ENCODE data around the gene C2CD4A.
"Not testable (repeated sequence)": the region's sequence is repeated elsewhere in the genome, so short reads cannot be mapped to it uniquely, and the experiment has no call there.

The C2CD4A gene, protein sequence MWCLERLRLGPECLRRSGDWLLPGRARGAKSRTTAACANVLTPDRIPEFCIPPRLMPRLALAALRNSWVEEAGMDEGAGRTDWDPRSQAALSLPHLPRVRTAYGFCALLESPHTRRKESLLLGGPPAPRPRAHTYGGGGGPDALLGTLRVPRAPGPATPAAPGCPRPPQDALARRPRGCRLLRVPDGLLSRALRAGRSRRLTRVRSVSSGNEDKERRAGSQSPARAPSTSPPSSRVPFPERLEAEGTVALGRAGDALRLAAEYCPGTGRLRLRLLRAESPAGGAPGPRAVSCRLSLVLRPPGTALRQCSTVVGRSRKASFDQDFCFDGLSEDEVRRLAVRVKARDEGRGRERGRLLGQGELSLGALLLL

DNA sequence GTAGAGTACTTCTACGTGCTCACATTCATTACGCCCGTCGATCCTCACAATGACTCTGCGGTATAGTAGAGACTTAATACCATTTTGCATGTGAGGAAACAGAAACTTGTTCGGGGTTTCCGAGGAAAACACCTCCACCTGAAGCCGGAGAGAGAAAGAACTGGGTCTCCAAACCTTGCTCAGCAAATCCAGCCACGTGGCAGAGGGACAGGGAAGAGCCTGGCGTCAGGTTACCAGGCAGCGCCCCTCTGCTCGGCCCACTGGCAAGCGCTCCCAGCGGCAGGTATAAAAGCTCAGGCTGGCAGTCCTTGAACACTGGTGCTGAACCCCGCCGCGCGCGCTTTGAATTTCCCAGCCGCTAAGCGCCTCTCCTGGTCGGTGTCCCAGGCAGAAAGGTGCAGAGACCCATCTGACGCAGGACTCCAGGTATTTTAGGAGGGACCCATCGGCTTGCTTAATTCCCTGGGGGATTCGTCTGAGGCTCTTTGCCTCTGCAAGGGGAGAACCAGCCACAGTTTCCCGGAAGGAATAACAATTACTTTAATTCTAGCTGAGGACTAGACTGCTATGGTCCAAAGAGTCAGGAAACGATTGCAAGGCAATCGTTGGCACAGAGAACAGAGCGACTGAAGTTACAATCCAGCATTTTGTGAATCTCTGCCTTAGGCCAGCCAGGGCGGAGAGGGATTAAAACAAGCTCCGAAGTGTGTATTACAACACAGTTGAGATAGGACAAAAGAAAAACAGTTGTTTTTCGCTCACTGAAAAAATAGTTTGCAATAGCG lies at the start of gene C2CD4A:
TSS of gene C2CD4A (plus strand) at position 315 of the 785 bp plus-strand sequence. CDS start 637 bp downstream, outside the sequence.
- no peak for DNase-seq (ENCODE audit: low read depth, low spot score)

DNA sequence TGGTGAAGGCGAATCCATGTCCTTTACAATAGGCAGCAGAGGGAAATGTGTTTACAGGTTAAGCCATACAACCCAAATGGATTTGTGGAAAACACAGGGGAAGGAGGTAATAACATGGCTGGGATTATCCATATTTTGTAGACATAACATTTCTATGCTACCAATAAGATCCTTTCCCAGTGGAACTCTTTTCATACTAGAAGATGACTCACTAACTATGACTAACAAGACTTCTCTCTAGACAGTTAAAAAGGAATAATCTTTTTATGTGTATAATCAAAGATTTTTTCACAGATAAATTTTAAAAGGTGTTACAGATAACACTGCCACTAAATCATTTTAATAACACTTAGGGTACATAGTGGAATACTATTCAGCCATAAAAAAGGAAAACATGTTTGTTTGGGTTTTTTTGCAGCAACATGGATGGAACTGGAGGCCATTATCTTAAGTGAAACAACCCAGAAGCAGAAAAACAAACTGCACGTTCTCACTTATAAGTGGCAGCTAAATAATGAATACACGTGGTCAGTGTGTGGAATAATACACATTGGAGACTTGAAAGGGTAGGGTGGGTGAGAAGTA lies 46.1 kb upstream of the C2CD4A start:
- DNase-seq (ENCODE audit: low read depth, low spot score), result no peak

DNA sequence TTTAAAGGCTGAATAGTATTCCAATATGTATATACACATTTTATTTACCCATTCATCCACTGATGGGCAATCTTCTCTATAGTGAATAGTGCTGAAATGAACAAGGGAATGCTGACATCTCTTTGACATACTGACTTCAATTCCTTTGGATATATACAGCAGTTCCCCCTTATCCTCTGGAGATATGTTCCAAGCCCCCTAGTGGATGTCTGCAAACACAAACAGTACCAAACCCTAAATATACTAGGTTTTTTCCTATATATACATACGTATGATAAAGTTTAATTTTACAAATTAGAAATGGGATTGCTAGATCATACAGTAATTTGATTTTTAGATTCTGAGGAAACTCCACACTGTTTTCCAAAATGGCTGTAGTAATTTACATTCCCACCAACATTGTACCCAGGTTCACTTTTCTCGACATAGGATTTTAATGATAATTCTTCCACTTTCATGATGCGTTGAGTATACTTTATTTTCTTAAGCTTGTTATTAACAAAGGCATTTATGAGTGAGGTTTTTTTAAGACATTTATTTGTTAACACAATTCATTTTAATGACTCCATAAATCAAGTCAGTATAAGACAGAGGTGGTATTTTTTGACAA lies 44.7 kb upstream of the C2CD4A start:
- DNase-seq (ENCODE audit: low read depth, low spot score), result no peak

DNA sequence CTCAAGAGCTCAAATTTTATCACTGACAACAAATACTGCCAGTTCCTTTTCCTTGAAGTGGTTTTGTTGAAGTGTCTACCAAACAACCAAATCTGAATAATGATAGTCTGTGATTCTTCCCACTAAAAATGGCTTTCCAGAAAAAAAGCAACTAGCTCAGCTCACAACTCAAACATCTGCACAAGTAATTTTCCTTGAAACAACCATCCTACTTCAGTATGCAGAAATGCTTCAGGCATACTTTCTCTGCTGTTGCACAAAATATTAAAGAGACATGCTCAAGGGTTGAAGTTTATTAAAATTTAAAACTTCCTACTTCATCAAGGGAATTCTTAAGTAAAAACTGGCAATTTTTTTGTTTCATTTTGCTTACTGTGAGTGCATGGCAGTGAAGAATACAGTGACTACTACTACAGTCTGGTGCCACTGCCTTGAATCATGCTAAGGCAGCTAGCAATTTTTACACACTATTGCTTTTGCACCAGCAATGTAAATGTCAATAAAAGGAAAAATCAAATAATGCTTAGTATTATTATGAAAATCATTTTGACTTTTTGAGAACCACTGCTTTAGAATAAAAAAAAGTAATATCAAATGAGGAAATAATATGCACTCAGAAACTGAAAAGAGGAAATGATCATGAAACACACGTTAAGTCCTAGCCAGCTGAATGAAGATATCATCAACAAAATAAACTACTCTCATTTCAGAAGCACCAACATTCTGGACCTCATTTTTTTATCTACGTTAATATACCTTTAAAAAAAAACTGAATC lies 40.1 kb upstream of the C2CD4A start:
- no peak for DNase-seq (ENCODE audit: low read depth, low spot score)

DNA sequence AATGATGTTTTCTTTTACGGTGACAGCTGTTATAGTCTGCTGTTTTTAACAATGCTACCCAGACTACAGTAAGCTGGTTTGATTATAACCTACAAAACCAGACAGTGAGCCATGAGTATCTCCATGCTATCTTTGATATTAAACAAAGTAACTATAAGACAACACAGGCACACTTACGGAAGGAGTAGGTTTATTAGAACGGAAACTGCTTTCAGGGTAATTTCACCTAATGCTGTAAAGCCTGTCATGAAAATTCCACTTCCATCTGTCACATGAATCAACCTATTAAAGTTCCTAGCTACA lies 39.6 kb upstream of the C2CD4A start:
- DNase-seq (ENCODE audit: low read depth, low spot score), result no peak

DNA sequence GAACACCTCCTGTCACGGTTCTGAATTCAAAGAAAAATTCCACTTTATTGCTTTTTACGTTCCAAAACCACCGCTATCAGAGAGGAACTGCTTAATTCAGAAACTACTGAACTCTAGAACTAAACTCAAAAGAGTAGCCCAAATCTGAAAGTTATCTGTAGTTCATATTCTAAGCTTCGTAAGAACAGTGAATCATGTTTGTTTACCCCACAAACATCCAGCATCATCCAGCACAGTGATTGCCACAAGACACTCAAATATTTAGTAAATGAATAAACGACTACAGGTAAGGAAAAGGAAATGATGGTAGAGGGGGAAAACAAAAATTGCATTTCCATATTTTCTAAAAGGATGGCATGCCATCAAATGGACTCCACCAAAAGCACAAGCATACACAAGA lies 38.9 kb upstream of the C2CD4A start:
- no peak for DNase-seq (ENCODE audit: low read depth, low spot score)

DNA sequence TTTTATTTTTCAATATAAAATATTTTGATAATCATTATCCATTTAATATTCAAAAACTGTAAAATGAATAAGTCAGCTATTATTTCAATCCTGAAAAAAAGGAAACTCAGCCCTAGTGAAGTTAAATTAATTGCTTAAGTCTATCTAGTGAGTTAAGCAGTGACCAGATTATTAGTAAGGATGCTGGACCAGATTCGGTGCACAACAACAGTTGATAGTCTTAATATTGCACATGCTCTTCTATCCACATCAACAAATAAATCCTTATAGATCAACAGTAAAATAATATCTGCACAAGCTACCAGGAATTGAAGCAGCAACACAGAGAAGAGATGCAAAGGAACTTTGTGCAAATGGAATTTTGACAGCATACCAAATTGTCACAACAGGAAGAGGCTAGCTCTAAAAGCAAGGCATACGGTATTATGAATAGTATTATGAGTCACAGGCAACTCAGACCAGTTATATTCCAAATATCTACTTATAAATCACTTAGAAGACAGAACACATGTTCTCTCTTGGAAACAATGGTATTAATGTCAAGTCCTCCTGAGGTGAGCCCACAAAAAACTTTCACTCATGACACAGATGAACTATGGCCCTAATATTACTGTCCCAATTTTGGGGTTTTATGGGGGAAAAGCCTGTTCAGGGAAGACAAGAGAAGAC lies 31.4 kb upstream of the C2CD4A start:
- DNase-seq (ENCODE audit: low read depth, low spot score), result no peak

DNA sequence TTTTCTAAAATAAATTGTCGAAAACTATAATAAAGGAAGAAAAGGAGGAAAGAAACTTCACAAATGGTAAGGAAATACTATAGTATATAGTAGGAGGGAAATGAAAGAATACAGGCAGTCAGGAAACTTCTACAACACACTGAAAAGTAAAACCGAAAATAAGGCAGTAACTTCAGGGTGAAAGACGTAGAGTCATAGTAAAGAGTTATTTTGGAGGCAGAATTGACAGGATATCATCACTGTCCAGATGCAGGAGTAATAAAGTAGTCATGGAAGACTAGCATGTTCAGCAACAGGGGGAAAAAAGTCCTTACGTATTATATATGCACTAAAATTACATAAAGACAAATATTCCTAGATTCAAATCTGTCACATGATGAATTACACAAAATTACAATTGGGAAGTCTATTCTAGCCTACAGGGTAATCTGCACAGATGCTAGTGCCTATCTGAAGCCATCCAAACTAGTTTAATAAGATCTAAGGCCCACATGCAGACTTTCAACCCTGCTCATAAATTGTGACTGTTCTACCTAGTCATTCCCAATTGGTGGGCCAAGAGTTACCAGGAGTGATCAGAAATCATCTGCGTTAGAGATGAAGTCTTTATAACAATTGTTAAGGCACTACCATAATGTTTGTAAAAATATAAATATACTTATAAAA lies 20.6 kb upstream of the C2CD4A start:
- DNase-seq (ENCODE audit: low read depth, low spot score), result no peak

DNA sequence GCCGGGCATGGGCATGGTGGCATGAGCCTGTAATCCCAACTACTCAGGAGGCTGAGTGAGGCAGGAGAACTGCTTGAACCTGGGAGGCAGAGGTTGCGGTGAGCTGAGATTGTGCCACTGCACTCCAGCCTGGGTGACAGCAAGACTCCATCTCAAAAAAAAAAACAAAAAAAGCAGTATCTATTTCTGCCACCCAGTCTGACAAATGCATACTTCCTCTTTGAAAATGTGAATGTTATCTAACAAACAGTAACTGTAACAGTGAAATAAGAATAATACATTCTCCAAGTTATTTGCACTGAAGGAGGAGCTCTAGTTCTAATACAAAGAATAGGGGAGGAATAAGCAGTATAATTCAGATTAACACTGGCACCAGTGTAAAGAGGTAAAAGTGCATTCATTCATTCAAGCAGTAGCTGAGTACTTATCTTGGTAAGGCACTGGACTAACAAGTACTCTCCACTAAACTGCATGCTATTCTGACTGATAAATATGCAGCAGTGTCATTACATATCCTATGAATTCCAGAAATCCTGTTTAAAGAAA lies 19.4 kb upstream of the C2CD4A start:
- DNase-seq (ENCODE audit: low read depth, low spot score), result no peak

DNA sequence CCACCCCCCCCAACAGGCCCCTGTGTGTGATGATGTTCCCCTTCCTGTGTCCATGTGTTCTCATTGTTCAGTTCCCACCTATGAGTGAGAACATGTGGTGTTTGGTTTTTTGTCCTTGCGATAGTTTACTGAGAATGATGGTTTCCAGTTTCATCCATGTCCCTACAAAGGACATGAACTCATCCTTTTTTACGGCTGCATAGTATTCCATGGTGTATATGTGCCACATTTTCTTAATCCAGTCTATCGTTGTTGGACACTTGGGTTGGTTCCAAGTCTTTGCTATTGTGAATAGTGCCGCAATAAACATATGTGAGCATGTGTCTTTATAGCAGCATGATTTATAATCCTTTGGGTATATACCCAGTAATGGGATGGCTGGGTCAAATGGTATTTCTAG lies 18.5 kb upstream of the C2CD4A start:
- DNase-seq (ENCODE audit: low read depth, low spot score), result not testable (repeated sequence)

DNA sequence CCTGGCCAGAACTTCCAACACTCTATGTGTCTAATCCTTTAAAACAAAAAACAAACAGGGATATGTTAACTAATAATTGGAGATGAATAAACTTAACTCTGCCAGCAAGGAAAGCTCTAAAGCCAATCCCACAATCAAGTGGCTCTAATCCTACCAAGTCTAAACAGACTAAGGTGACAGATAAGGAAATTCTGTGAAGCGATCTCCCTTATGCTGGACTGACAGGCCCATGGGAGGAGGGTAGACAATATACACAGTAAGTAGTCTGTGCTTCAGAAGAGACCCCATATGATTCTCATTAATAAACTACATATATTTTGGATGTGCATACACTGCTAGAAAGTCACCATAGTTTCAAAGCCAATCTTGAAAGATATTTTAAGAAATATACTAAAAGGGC lies 16.7 kb upstream of the C2CD4A start:
- DNase-seq (ENCODE audit: low read depth, low spot score), result no peak

DNA sequence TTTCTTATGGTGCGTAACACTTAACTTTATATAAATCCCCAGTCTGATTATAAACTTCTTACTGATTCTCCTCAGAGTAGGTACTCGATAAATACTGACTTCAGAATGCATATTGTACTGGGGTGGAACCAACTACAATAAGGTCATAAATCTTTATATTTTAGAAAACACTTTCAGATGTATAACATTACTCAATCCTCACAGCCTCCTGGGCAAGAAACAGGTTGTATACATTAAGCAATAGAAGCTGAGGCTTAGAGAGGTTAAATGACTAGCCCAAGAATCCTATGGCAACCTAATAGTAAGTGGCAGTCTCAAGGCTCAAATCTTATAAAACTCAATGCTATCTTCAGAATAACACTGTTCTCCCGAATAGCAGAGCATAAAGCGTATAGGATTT lies 15.6 kb upstream of the C2CD4A start:
- no peak for DNase-seq (ENCODE audit: low read depth, low spot score)

DNA sequence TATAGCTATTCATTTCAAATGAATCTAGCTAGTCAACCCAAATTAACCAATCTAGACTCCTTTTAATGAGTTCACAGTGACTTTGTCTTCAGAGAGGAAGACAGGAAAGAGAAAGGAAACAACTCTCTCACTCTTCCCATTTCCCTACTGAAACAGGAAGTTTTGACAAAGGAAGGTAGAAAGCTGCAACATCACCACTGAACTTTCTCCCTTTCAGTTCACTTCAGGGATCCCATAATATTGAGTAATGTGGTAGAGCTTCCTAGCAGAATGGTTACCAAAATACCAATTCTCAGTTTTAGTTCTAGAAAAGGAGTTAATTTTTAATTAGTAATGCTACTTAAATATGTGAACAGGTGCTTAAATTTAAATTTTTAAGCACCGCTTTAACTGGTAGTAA lies 14.1 kb upstream of the C2CD4A start:
- no peak for DNase-seq (ENCODE audit: low read depth, low spot score)

DNA sequence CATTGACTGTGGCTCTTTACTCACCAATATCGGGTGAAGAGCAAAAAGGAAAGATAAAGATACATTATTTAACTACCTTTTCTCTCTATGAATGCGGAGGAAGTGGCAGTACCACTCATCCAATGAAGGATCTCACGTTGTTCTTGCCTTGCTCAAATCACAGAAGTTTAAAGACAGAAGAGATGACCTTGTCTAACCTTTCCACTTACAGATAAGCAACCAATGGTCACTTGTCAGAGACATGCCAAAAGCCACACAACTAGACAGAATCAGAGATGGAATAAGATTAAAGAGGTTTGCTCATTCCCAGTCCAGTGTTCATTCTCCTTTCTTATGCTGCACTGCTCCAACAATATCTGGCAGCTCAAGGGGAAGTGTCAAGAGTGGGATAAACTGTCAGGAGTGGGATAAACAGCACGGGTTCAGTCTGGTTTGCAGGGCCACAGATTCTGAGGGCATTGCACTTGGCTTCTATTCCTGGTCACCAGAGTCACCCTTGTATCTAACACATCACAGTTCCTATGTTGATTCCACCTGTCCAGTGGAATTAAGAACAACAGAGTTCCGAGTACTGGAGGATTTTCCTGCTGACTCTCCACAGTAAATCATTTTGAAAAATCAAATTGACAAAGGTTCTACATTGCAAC lies 13.2 kb upstream of the C2CD4A start:
- no peak for DNase-seq (ENCODE audit: low read depth, low spot score)

DNA sequence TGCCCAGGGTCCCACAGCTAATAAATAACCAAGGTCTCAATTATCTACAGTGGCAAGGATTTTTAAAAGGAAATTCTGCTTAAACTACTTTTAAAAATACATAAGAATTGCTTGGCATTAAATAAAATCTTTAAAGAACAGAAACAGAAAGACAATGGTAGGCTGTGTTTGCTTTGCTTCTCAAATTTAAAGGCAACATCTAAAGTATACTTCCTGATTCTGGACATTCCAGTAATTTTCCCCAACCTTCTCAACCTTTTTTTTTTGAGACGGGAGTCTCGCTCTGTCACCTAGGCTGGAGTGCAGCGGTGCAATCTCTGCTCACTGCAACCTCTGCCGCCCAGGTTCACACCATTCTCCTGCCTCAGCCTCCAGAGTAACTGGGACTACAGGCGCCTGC lies 11.8 kb upstream of the C2CD4A start:
- DNase-seq (ENCODE audit: low read depth, low spot score), result no peak

DNA sequence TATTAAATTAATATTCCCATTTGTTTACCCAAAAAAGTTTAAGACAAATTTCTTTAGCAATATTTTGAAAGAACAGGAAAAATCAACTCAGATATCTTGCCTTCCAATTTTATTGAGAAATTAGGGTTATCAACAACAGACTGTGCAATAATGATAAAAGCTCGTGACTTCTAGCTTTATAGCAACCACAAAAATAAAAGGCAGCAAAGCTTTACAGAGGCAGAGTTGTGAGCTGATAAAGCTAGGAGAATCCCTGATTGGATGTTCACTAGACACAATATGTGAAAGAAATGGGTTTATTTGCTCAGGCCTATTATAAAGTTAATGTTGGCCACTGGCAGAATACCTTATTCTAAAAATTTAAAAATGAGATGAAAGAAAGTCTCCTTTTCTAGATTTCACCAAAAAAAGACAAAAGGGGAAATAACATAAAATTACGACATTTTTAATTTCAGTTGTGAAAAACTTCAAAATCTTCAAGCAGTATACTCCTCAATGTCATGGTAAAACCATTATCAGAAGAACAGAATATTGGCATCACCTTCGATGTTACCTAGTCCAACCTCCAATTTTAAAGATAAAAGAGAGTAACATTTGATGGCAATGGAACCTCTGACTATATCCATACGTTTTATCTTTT lies 9.3 kb upstream of the C2CD4A start:
- DNase-seq (ENCODE audit: low read depth, low spot score), result no peak

DNA sequence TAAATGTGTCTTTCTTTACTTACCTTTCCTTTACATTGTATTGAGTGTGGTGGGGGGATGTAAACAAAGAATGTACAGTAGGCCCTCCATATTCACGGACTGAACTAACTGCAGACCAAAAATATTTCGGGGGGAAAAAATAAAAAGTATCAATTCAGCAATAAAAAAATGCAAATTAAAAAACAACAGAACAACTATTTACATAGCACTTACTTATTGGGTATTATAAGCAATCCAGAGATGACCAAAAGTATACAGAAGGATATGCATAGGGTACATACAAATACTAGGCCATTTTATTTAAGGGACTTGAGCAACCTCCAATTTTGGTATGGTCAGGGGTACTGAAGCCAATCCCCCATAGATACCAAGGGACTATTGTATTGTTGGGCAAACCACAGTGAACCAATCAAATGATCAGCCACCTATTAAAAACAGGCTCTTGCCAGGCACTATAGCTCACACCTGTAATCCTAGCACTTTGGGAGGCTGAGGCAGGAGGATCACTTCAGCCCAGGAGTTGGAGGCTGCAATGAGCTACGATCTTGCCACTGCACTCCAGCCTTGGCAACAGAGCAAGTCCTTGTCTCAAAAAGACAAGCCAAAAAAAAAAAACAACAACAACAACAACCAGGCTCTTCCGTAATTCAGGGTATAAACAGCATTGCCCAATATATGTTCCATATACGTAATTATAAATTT lies 8.3 kb upstream of the C2CD4A start:
- DNase-seq (ENCODE audit: low read depth, low spot score), result no peak

DNA sequence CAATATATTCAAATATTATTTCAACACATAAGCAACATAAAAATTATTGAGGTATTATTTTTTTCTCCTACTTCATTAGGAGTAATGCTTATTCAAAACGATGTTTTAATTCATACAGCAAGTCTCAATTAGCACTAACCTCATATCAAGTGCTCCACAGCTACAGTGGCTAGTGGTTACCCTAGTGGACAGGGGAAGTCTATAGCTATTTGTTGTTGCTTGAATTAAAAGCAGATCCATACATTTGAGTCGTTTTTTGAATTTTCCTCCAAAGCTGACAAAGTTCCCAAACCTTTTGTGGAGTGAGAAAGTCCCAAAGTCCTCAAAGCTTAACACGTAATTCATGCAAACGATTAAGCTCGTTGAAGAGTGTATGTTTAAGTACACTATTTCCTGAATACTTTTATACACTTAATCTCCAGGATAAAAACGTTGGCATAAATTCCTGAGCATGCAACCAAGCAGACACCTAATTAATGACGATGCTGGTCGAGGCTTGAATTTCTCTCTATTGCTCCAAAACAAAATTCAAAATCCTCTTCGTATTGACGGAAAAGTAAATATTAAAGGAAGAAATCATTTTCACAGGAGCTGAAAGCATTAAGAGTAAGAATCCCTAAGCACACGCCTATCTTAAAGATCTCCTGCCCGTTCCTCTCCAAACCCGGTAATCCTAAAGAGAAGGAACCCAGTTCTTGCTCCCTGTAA lies 7.5 kb upstream of the C2CD4A start:
- DNase-seq (ENCODE audit: low read depth, low spot score), result no peak

All from brain pericyte (primary cell).